HG02840 (cell line): ENCODE measurements around the gene COA5.
"Not testable (repeated sequence)": the region's sequence is repeated elsewhere in the genome, so short reads cannot be mapped to it uniquely, and the experiment has no call there.

Experiments
- ATAC-seq: cut with Tn5 transposase; IDR thresholded peaks from one replicate; pipeline ENCODE4 v1.9.1; 2021; ENCODE audit warnings: mild to moderate bottlenecking, moderate library complexity, moderate number of reproducible peaks; ENCODE audit not compliant: unreplicated experiment, low FRiP score

The COA5 gene

GRCh38 chr2:98607104-98607503 lies 1.2 kb downstream of the COA5 start:
- no peak for ATAC-seq

GRCh38 chr2:98606431-98606830 lies 1.9 kb downstream of the COA5 start:
- no peak for ATAC-seq

GRCh38 chr2:98605076-98605475 lies 3.2 kb downstream of the COA5 start:
- ATAC-seq = no peak

- ATAC-seq = no peak
Observed at GRCh38 chr2:98604547-98604946, 3.8 kb downstream of the COA5 start.

GRCh38 chr2:98601532-98602132 lies 6.7 kb downstream of the COA5 start:
- peak; percentile 55 for ATAC-seq

GRCh38 chr2:98598781-98599428 lies 9.4 kb downstream of the COA5 start:
- ATAC-seq = no peak

- not testable (repeated sequence) for ATAC-seq
Observed at GRCh38 chr2:98594665-98595064, 13.6 kb downstream of the COA5 start.

GRCh38 chr2:98592565-98592964 lies 15.7 kb downstream of the COA5 start:
- no peak for ATAC-seq

GRCh38 chr2:98589489-98589888 lies 18.8 kb downstream of the COA5 start:
- no peak for ATAC-seq

GRCh38 chr2:98588880-98589431 lies 19.4 kb downstream of the COA5 start:
- no peak for ATAC-seq

GRCh38 chr2:98586551-98587140 lies 21.7 kb downstream of the COA5 start:
- no peak for ATAC-seq

- ATAC-seq = no peak
Observed at GRCh38 chr2:98585386-98585785, 22.9 kb downstream of the COA5 start.

- ATAC-seq = no peak
Observed at GRCh38 chr2:98583816-98584618, 24.3 kb downstream of the COA5 start.

- no peak for ATAC-seq
Observed at GRCh38 chr2:98583276-98583675, 25.0 kb downstream of the COA5 start.

- no peak for ATAC-seq
Observed at GRCh38 chr2:98582523-98582922, 25.8 kb downstream of the COA5 start.

- no peak for ATAC-seq
Observed at GRCh38 chr2:98580656-98581284, 27.5 kb downstream of the COA5 start.

GRCh38 chr2:98579926-98580325 lies 28.4 kb downstream of the COA5 start:
- ATAC-seq = no peak

- no peak for ATAC-seq
Observed at GRCh38 chr2:98578231-98578630, 30.1 kb downstream of the COA5 start.

GRCh38 chr2:98577313-98577712 lies 31.0 kb downstream of the COA5 start:
- ATAC-seq = no peak

GRCh38 chr2:98576666-98577312 lies 31.5 kb downstream of the COA5 start:
- no peak for ATAC-seq
